Lung microvascular endothelial cell (primary cell): ENCODE results near the gene DGKZ. TPM values are rescaled to one million over a fixed set of nuclear protein-coding genes. Genes with fewer than 3 reads are reported as not detected.

Source experiments
- total RNA-seq: library from RNA; depleted of rRNA; stranded (reverse); fragments of >200 nt; gene quantifications from 2 replicates; pipeline ENCODE4 v1.2.1, GENCODE V29; 2014

The DGKZ gene
- total RNA-seq, 1 donor from 2014 or later: 46.2 TPM

Other genes with a start within 250 kb of the DGKZ start
- gene PHF21A, start 226.0 kb upstream of the DGKZ start, total RNA-seq: 5.2 and 8.9 TPM in 2 replicates
- gene CREB3L1, start 69.8 kb upstream of the DGKZ start, total RNA-seq: under 0.01 and 0.20 TPM in 2 replicates
- gene MDK, start 34.2 kb downstream of the DGKZ start, total RNA-seq: 23.8 and 45.1 TPM in 2 replicates
- gene CHRM4, start 44.3 kb downstream of the DGKZ start, total RNA-seq: under 0.01 TPM in 1 of 2 replicates, not detected in the other
- 12.4 and 15.3 TPM in 2 replicates for gene AMBRA1, start 246.6 kb downstream of the DGKZ start, total RNA-seq